Natural killer cell treated with Interleukin-12 subunit alpha and Interleukin-12 subunit beta and Interleukin-15 and Interleukin-18, amount 100 ng/mL, for 72 hours (primary cell): ENCODE results near the gene GPR135. TPM values are rescaled to one million over a fixed set of nuclear protein-coding genes. Genes with fewer than 3 reads are reported as not detected.
A peak's percentile ranks its signal among the peaks of the same experiment; 100 is the strongest.

Experiments used
- ATAC-seq, 2 donors: fragments of 150-1000 bp; cut with Tn5 transposase in 1 of 2; sonication (Bioruptor Pico), chemical (Tn5 transposase) in 1 of 2; 2 replicates each; pipeline ENCODE4 v1.10.0; 2021
- DNase-seq: peaks from one replicate; pipeline ENCODE4 v3.0.0; 2022; ENCODE audit warnings: low spot score
- H3K27ac Mint-ChIP-seq, 2 donors: 1 replicate in 1 of 2; 2 replicates in 1 of 2; pipeline ENCODE4 v1.8.0; 2022; ENCODE audit warnings: mixed read lengths in 2 of 2, mild to moderate bottlenecking in 1 of 2, moderate library complexity in 1 of 2
- H3K27me3 Mint-ChIP-seq, 2 donors: 1 replicate in 1 of 2; 2 replicates in 1 of 2; pipeline ENCODE4 v1.8.0; 2022; ENCODE audit warnings: mixed read lengths in 2 of 2
- H3K36me3 Mint-ChIP-seq: one replicate; pipeline ENCODE4 v1.8.0; 2022; ENCODE audit warnings: mixed read lengths
- H3K4me1 Mint-ChIP-seq, 2 donors: 1 replicate in 1 of 2; 2 replicates in 1 of 2; pipeline ENCODE4 v1.8.0; 2022; ENCODE audit warnings: low read depth in 2 of 2, mixed read lengths in 2 of 2, mild to moderate bottlenecking in 1 of 2
- H3K4me3 Mint-ChIP-seq: one replicate; pipeline ENCODE4 v1.8.0; 2022; ENCODE audit warnings: mixed read lengths
- H3K9me3 Mint-ChIP-seq: 2 replicates; pipeline ENCODE4 v1.8.0; 2022; ENCODE audit warnings: mixed read lengths
- total RNA-seq, 2 donors: library from RNA; stranded (reverse); gene quantifications; one replicate each; pipeline ENCODE4 v1.2.3, GENCODE V29; 2022

Gene GPR135
- total RNA-seq, 2 donors from 2014 or later: 0.83 to 3.8 TPM

DNA sequence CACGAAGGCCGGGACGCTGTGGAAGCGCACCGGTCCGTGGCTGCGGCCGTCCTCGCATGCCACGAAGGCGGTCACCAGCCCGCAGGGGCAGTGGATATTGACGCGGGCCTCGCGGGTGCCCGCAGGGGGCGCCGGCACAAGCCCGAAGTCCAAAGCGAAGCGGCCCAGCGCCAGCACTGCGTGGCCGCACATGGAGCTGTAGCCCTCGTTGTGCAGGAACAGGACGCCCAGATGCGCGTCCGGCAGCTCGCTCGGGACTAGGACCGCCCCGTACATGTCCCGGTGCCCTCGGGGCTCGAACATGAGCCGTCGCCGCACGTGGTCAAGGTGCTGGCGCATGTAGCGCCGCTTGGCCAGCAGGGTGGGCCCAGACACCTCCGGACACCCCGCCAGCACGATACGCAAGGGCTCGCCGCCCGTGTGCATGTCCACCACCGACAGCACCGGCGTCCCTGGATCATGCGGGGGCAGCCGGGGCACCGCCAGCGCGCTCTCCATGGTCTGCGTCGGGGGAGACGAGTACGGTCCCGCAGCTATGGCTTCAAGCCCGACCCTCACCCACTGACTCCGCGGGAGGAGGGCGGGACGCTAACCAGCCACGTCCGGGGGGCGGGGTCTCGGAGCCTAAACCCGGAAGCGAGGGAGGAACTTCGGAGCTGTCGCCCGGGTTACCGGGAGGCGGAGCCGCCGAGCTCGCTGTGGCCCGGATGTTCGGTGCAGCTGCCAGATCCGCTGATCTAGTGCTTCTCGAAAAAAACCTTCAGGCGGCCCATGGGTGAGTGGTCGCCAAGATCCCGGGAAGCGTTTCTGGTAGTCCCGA lies 18.8 kb upstream of the GPR135 start, which contains the start of the genes JKAMP and L3HYPDH:
Gene JKAMP (plus strand): TSS at position 699 of the 820 bp plus-strand sequence. CDS start 73 bp downstream, at position 772.
Gene L3HYPDH (minus strand): TSS at position 590 of the 820 bp plus-strand sequence. CDS start 92 bp downstream, at position 498.
- peak within 1 kb of the TSS; percentile 79 to 83 for H3K27ac Mint-ChIP-seq
- H3K27me3 Mint-ChIP-seq: no peaks in the 10 kb centered on the region
- DNase-seq: peak; percentile 97
- H3K4me1 Mint-ChIP-seq: peaks cover 37 to 48% of the 10 kb centered on the region in 2 donors
- peaks cover 10% of the 10 kb centered on the region for H3K36me3 Mint-ChIP-seq
- H3K4me3 Mint-ChIP-seq: peak within 1 kb of the TSS; percentile 90
- ATAC-seq: peak; percentile 97 to 98
- H3K9me3 Mint-ChIP-seq: no peaks in the 10 kb centered on the region

DNA sequence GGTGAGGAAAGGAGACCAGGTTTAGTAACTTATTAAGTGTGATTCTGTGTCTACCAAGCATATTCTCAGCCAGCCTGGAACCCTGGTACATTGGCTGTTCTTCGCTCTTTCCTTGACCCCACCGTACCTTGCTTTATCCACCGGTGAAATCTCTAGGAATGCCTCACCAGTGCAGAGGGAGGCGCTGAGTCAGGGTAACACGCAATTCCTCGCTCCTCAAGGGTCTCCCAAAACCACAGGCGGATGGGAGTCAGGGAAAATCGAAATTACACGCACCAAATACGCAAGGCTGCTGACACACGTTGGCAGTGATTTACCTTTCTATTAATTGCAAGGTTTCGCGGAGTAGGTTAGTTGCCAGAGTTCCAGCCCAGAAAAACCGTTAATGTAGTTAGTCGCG lies 18.2 kb upstream of the GPR135 start:
- ATAC-seq: no peak
- Mint-ChIP-seq H3K27ac (peak overlapping the region; percentile 79 to 83), H3K36me3 (peaks cover 4% of the 10 kb centered on the region), H3K4me3 (peak overlapping the region; percentile 90), H3K27me3 (no peaks in the 10 kb centered on the region), H3K4me1 (peaks cover 36 to 47% of the 10 kb centered on the region in 2 donors), H3K9me3 (no peaks in the 10 kb centered on the region)
- DNase-seq: no peak

DNA sequence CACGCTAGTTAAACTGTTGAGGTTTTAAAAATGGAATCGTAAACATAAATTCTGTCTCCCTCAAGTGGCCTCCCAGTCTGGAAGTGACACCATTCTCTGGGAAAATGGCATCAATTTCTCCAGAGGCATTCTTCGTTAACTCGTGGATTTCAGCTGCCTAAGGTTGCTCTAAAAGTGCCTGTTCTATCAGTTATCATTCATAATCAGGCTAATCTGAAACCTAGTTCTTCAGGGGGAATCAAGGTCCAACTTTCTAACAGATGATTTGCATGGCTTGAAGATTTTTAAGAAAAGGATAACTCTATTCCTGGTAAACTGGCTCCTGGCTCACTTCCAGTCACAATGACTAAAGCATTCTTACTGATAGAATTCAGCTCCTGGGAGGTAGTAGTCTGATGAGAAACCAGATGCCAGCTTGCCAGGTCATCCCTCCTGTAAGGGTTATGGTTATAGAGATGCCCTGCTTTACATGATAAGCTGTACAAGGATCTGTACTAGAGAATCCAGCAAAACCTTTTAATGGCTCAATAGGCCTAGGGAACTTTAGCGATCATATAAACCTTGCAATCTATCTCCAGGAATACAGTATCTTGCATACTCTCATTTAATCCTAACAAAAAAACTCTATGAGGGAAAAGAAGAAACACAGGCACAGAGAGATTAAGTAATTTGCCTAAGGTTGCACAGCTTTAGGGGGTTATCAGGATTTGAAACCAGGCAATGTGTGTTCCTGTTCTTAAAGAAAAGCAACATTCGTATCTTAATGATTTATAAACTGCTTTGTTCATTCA lies 17.6 kb upstream of the GPR135 start:
- ATAC-seq (no peak), DNase-seq (no peak)
- no peaks in the 10 kb centered on the region for H3K27me3 Mint-ChIP-seq
- H3K4me1 Mint-ChIP-seq: peaks cover 36 to 47% of the 10 kb centered on the region in 2 donors
- peak overlapping the region; percentile 79 to 83 for H3K27ac Mint-ChIP-seq
- H3K4me3 Mint-ChIP-seq: peak overlapping the region; percentile 90
- no peaks in the 10 kb centered on the region for H3K9me3 Mint-ChIP-seq
- no peaks in the 10 kb centered on the region for H3K36me3 Mint-ChIP-seq

DNA sequence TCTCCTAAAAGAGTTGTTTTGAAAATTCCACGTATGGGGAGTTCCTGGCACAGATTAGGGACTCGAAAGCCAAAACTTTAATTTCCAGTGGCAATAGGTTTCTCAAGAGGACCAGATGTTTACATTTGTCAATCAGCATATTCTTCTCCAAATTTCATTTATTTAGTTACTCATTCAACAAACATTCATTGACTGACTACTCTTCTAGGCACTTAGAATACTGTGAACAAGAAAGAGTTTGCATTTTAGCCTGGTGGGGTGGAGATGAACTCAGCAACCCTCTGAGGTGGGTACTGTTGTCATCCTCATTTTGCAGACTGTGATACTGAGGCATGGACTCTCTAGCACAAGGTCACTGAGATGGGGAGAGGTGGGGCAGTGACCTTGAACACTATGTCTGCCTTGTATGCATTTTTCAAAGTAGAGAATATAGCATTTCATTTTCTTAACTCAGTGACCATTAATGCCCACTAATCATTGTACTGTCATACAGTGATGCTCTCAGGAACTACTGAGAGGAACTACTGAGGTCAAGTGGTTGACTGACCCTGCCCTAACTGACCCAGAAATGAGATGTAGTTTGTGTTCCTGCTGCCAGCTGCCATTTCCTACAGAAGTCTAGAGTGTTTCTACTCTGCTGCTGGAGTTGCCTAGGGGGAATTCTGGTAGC lies 16.8 kb upstream of the GPR135 start:
- Mint-ChIP-seq H3K4me3 (peak overlapping the region; percentile 90), H3K36me3 (no peaks in the 10 kb centered on the region), H3K4me1 (peaks cover 36 to 47% of the 10 kb centered on the region in 2 donors), H3K27me3 (no peaks in the 10 kb centered on the region), H3K27ac (peak overlapping the region; percentile 19 to 32), H3K9me3 (no peaks in the 10 kb centered on the region)
- no peak for DNase-seq
- ATAC-seq: no peak

DNA sequence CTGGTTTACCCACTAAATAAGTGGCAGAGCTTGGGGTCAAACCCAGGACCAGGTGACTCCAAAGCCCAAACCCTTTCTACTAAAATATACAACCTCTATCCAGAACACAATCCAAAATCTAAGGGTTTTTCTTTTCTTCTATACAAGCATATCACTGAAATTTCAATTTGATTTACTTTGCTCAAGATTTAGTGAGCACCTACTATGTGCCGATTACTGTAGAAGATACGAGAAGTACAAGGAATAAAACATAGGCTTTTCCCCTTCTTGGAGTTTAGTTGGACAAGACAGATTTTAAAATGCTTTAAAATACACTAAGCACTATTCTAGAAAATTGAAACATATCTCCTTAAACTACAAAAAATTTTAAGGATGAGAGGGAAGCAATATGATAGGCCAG lies 16.2 kb upstream of the GPR135 start:
- H3K4me1 Mint-ChIP-seq: peaks cover 36 to 47% of the 10 kb centered on the region in 2 donors
- peak overlapping the region; percentile 19 to 32 for H3K27ac Mint-ChIP-seq
- DNase-seq (no peak), ATAC-seq (no peak)
- H3K9me3 Mint-ChIP-seq: no peaks in the 10 kb centered on the region
- no peaks in the 10 kb centered on the region for H3K27me3 Mint-ChIP-seq
- H3K36me3 Mint-ChIP-seq: no peaks in the 10 kb centered on the region
- peak overlapping the region; percentile 90 for H3K4me3 Mint-ChIP-seq

DNA sequence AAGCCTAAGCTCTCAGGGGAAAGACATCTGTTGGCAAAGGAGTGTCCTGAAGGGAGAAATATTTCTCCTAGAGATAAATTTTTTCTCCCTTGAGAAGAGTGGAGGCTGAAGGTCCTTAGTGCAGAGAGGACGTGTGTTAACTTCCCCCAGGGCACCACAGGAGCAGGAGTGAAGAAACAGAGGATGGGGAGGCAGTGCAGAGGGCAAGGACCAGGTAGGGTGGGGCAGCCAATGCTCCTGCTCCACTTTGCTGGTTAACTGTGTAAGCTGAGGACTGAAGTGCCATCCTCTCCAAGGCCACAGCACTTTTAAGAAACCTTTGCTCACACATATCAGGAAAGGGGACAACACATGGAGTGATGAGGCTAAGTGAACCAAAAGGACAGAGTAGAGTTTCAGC lies 15.0 kb upstream of the GPR135 start:
- DNase-seq (no peak), ATAC-seq (no peak)
- Mint-ChIP-seq H3K4me3 (peak overlapping the region; percentile 90), H3K27ac (peak overlapping the region; percentile 32 to 45), H3K27me3 (no peaks in the 10 kb centered on the region), H3K9me3 (no peaks in the 10 kb centered on the region), H3K36me3 (no peaks in the 10 kb centered on the region), H3K4me1 (peaks cover 31 to 38% of the 10 kb centered on the region in 2 donors)

DNA sequence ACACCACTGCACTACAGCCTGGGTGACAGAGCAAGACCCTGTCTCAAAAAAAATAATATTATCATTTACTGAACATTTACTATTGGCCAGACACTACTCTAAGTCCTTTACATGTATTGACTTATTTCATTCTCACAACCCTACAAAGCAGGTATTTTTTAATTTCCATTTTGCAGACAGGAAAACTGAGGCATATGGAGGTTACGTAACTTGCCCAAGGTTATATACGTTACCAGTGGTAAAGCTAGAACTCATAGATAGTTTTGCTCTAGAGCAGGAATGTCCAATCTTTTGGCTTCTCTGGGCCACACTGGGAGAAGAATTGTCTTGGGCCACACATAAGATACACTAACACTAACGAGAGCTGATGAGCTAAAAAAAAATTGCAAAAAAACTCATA lies 13.4 kb upstream of the GPR135 start:
- H3K27ac Mint-ChIP-seq: no peak overlapping the region
- H3K9me3 Mint-ChIP-seq: no peaks in the 10 kb centered on the region
- H3K4me1 Mint-ChIP-seq: peaks cover 30 to 34% of the 10 kb centered on the region in 2 donors
- H3K4me3 Mint-ChIP-seq: no peak overlapping the region
- H3K27me3 Mint-ChIP-seq: no peaks in the 10 kb centered on the region
- ATAC-seq (no peak), DNase-seq (no peak)
- peaks cover 1% of the 10 kb centered on the region for H3K36me3 Mint-ChIP-seq

DNA sequence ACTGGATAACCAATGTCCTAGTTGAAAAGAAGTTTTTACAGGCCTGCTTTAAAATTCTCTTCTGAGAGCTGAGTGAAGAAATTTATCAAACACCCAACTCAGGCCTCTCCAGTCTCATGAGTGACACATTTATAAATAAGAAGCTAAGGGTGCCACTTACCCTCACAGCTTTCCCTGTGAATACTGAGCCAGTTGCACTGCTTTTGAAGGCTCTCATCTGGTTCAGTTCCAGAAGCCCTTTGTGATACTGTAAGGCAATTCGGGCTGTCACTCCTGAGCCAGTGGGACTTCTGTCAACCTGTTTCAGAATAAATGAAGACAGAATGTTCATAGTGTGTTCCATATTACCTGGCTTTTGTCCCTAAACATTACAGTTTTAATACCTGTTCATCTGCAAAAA lies 10.5 kb upstream of the GPR135 start:
- Mint-ChIP-seq H3K27ac (no peak overlapping the region), H3K36me3 (peaks cover 9% of the 10 kb centered on the region), H3K27me3 (no peaks in the 10 kb centered on the region), H3K4me3 (no peak overlapping the region), H3K9me3 (no peaks in the 10 kb centered on the region), H3K4me1 (peaks cover 8 to 9% of the 10 kb centered on the region in 2 donors)
- ATAC-seq (no peak), DNase-seq (no peak)

DNA sequence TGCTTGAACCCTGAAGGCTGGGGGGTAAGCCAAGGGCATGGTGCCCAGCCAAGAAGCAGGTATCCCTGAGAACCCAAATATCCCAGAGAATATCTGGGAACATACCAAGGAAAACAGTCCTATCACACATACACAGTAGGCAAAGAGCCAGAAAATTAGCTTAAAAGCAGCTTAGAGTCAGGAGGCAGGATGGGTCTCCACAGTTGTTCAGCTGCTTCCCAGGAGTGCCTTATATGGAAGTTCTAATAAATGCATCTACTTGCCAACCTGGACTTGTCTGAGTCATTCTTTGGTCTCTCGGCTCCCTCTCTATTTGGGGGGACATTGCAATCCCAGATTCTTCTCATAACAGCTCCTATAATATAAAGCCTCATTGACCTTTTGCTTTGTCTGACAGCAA lies 9.0 kb upstream of the GPR135 start:
- H3K36me3 Mint-ChIP-seq: peaks cover 9% of the 10 kb centered on the region
- H3K4me1 Mint-ChIP-seq: no peaks in the 10 kb centered on the region
- ATAC-seq (no peak), DNase-seq (no peak)
- no peak overlapping the region for H3K4me3 Mint-ChIP-seq
- H3K27me3 Mint-ChIP-seq: no peaks in the 10 kb centered on the region
- no peak overlapping the region for H3K27ac Mint-ChIP-seq
- no peaks in the 10 kb centered on the region for H3K9me3 Mint-ChIP-seq

DNA sequence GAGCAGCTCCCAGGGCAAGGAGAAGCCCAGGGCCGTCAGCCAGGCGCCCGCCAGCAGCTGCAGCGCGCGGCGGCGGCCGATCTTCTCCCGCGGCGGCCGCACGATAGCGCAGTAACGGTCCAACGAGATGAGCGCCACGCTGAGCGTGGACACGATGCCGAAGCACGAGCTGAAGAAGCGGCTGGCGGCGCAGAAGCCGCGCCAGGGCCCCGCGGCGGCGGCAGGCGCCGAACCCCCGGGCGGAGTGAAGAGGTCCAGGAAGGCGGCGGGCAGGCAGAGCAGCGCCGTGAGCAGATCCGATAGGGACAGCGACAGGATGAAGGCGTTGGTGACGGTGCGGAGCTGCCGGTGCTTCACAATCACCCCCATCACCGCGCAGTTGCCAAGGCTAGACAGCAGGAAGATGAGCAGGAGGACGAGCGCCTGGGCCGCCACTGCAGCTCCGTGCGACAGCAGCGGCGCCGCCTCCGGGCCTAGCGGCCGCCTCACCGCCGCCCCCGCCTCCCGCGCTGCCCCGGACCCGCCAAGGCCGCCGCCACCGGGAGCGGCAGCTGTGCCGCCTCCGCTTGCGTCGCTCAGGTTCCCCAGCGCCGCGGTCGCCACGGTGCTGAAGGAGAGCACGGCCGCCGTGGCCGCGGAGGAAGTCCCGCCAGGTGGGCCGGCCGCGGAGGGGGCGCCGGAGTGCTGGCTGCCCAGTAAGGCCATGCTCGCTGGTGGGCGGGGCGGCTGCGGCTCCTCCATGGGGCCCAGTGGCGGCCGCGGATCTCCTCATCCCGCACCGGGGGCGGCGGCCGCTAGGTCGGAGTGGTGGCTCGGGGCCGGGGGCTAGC lies 479 bp downstream of the GPR135 start:
- Mint-ChIP-seq H3K4me1 (peaks cover 0 to 4% of the 10 kb centered on the region in 2 donors), H3K27ac (peak overlapping the region in 1 of 2 donors; percentile 25), H3K4me3 (peak overlapping the region; percentile 88), H3K27me3 (peaks cover 0 to 4% of the 10 kb centered on the region in 2 donors), H3K9me3 (no peaks in the 10 kb centered on the region), H3K36me3 (peaks cover 6% of the 10 kb centered on the region)
- ATAC-seq (peak; percentile 83 to 84), DNase-seq (peak; percentile 77)

DNA sequence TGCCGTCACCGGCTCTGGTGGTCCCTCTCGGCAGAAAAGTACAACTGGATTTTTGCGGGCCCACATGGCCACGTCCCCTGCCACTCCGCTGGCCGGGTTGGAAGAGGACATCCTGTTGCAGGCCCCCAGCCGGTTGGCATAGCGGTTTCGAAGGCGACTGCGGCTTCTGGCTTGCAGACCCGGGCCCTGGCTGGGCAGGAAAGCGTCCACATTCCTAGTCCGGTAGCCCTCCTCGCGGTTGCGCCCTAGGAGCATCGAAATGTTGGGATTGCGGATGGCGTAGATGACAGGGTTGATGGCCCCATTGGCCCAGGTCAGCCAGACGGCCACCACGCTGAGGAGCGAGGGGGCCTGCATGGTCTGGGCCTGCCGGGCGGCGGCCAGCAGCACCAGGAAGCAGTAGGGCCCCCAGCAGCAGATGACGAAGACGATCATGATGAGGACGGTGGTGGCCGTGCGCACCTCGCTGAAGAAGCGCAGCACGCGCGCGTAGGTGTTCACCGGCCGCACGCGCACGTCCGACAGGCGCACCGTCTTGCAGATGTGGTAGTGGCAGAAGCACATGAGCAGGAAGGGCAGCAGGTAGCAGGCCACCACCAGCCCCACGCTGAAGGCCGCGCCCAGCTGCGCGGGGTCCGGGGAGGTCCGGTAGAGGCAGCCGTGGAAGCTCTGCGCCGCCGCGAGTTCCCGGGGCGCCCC lies 1.2 kb downstream of the GPR135 start:
- Mint-ChIP-seq H3K27me3 (peaks cover 0 to 4% of the 10 kb centered on the region in 2 donors), H3K4me3 (peak overlapping the region; percentile 88), H3K27ac (peak overlapping the region in 1 of 2 donors; percentile 25), H3K4me1 (peaks cover 0 to 4% of the 10 kb centered on the region in 2 donors), H3K9me3 (no peaks in the 10 kb centered on the region), H3K36me3 (peaks cover 6% of the 10 kb centered on the region)
- no peak for DNase-seq
- ATAC-seq: peak in 1 of 2 donors; percentile 50

DNA sequence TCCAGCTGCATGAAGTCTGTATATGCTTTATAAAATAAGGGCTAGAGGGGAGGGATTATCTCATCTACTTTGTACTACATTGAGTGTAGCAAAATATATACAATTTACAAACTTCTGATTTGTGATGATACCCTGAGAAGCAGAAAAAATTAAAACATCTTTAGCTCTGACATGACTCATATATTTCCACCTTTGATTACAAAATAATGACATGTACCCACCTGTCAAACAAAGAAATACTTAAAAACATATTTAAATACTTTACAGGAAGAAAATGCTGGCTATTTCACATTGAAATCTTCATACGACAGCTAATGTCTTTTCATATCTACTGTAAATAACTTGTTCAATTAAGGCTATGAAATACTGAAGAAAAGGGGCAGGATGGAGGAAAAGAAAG lies 3.3 kb downstream of the GPR135 start:
- Mint-ChIP-seq H3K27me3 (peaks cover 0 to 4% of the 10 kb centered on the region in 2 donors), H3K9me3 (no peaks in the 10 kb centered on the region), H3K36me3 (peaks cover 18% of the 10 kb centered on the region), H3K4me3 (no peak overlapping the region), H3K27ac (no peak overlapping the region), H3K4me1 (peaks cover 0 to 4% of the 10 kb centered on the region in 2 donors)
- no peak for DNase-seq
- ATAC-seq: no peak
